ENCODE measurements around the gene PI16.

DNA sequence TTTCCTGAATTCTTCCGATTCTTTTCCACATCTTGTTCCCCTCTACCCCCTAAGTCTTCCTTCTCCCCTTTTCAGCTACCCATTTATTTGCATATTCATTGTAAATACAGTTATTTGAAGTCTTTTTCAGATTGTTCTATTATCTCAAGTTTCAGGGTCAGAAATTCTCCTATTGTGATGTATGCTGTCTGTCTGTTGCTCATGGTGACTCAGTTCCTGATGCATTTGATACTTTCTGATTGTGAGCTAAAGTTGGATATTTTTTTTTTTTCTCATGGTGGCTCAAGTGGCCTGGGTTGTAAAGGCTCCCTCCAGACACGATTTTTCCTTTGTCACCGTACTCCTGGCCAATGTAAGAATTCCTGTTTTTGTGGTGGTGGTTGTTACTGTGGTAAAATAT, 4.9 kb upstream of the PI16 start:
- TF ChIP-seq, protein P1, sequence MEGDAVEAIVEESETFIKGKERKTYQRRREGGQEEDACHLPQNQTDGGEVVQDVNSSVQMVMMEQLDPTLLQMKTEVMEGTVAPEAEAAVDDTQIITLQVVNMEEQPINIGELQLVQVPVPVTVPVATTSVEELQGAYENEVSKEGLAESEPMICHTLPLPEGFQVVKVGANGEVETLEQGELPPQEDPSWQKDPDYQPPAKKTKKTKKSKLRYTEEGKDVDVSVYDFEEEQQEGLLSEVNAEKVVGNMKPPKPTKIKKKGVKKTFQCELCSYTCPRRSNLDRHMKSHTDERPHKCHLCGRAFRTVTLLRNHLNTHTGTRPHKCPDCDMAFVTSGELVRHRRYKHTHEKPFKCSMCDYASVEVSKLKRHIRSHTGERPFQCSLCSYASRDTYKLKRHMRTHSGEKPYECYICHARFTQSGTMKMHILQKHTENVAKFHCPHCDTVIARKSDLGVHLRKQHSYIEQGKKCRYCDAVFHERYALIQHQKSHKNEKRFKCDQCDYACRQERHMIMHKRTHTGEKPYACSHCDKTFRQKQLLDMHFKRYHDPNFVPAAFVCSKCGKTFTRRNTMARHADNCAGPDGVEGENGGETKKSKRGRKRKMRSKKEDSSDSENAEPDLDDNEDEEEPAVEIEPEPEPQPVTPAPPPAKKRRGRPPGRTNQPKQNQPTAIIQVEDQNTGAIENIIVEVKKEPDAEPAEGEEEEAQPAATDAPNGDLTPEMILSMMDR (conservative IDR thresholded peaks at IDR 0.05 in 1 of 2, IDR thresholded peaks at IDR 0.05 in 1 of 2; ENCODE audit: extremely low read depth in 1 of 2, insufficient read depth in 1 of 2, low read depth in 1 of 2, low read length in 2 of 2) = no peak
- TF ChIP-seq EZH2 (IDR thresholded peaks at IDR 0.05; ENCODE audit: borderline replicate concordance, low read length) = no peak
